ENCODE results near the gene FGD2. TPM values are rescaled to one million over a fixed set of nuclear protein-coding genes. Genes with fewer than 3 reads are reported as not detected.
A peak's percentile ranks its signal among the peaks of the same experiment; 100 is the strongest.

FGD2 gene
- total RNA-seq, 2 experiments from 2014 or later, result 10.1 to 12.1 TPM

DNA sequence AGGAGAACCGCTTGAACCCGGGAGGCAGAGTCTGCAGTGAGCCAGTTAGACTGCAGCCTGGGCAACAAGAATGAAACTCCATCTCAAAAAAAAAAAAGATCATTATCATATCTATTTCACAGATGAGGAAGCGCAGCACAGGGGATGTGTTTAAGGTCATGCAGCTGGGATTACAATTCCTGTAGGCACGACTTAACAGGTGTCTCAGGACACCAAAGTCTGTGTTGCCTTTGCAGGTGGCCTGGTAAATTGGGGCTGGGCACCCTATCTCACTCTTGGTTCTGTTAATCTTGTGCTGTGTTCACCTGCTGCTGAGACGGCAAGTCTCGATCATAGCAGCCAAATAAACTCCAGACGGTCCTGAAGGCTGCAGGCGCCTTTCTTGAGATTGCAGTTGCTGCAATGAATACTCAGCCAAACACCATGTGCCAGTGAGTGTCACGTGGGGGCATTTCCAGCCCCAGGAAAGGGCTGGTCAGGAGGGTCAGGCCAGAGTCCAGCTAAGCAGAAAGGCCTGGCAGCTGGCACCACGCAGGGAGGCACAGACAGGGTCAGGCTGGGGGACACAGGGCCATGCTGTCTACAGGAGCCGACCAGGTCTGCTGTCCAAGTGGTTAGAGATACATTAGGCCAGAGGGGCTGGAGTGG lies 55.8 kb downstream of the FGD2 start:
- Mint-ChIP-seq H3K9me3 (ENCODE audit: insufficient read depth) (no peaks in the 10 kb centered on the region), H3K4me3 (no peak overlapping the region), H3K27ac (no peak overlapping the region), H3K27me3 (ENCODE audit: low read depth) (no peaks in the 10 kb centered on the region), H3K4me1 (ENCODE audit: low read depth) (peaks cover 3% of the 10 kb centered on the region), H3K36me3 (ENCODE audit: low read depth) (no peaks in the 10 kb centered on the region)
- no peak for DNase-seq
- ChIA-PET POLR2A (interaction anchor here (0.5 kb wide), 1 partner anchor 34 kb away, joined by 3 read pairs; no protein-coding TSS in a partner anchor), CTCF (interaction anchor here (18.3 kb wide), 1 partner anchor 35 kb away, joined by 506 read pairs; no protein-coding TSS in a partner anchor)
- no peak for ATAC-seq

DNA sequence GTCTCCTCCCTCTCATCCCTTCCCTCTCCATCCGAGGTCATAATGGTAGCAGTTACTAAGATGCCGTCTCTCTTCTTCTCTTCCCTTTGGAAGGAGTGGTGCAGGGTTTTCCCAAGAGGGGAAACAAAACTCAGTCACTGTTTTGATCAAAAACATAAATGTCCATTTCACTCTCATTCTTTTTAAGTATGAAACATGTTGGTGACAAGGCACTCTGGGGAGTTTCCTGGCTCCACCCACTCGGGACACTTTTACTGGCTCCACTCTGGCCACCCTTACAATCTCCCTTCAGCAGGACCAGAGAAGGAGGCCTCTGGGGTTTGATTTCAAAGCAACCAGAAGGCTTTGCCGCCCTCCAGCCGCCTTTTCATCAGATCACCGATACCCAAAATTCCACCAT lies 57.0 kb downstream of the FGD2 start:
- Mint-ChIP-seq H3K36me3 (ENCODE audit: low read depth) (no peaks in the 10 kb centered on the region), H3K27me3 (ENCODE audit: low read depth) (no peaks in the 10 kb centered on the region), H3K9me3 (ENCODE audit: insufficient read depth) (no peaks in the 10 kb centered on the region), H3K4me1 (ENCODE audit: low read depth) (peaks cover 5% of the 10 kb centered on the region), H3K4me3 (no peak overlapping the region), H3K27ac (no peak overlapping the region)
- DNase-seq (no peak), ATAC-seq (no peak)
- ChIA-PET POLR2A (no interaction called here), CTCF (no interaction called here)

DNA sequence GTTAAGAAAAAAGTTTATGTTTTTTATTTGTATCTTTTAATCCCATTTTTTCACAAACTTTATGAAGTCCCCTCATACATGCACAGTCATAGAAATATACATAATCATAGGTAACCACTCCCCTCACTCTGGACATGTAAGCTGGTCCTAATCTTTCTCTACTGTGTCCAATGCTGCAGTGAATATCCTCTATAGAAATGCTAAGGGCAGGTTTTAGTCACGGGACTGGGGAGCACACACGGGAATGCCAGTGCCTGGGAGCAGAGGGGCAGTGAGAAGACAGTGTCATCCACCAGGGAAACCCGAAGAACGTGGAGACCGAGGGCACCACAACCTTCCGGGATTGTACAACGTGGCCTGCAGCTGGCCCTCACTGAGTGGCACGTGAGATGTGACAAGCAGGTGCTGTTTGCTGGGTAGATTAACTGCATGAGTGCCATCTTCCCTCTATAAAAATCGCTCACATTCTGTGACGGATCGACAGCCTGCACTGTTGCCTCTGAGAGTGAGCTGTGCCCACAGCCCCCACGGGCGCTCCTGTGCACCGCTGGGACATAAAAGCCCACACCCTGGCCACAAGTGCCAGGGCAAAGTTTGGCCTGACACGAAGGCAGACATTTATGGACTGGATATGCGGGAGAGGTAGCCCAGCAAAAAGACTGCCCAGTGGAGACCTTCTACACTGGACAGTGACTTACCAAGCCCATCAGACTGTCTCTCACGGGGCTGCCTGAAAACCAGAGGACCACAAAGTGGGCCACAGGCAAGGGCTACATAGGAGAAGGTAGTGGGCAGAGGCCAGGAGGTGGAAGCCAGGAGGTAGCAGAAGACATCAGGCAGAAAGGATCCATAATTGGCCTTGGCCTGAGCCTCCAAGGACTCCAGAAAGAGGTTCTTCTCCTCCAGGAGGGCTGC lies 63.2 kb downstream of the FGD2 start:
- Mint-ChIP-seq H3K4me1 (ENCODE audit: low read depth) (peaks cover 38% of the 10 kb centered on the region), H3K27ac (peak overlapping the region; percentile 55), H3K4me3 (no peak overlapping the region), H3K36me3 (ENCODE audit: low read depth) (no peaks in the 10 kb centered on the region), H3K9me3 (ENCODE audit: insufficient read depth) (no peaks in the 10 kb centered on the region), H3K27me3 (ENCODE audit: low read depth) (no peaks in the 10 kb centered on the region)
- ATAC-seq (no peak), DNase-seq (no peak)
- CTCF ChIA-PET, result interaction anchor here (0.7 to 1.5 kb wide), 3 partner anchors 17 to 50 kb away, joined by 3 to 8 read pairs (median 4); no protein-coding TSS in a partner anchor
- POLR2A ChIA-PET, result interaction anchor here (0.6 kb wide), 1 partner anchor 425 kb away, joined by 3 read pairs; no protein-coding TSS in a partner anchor

DNA sequence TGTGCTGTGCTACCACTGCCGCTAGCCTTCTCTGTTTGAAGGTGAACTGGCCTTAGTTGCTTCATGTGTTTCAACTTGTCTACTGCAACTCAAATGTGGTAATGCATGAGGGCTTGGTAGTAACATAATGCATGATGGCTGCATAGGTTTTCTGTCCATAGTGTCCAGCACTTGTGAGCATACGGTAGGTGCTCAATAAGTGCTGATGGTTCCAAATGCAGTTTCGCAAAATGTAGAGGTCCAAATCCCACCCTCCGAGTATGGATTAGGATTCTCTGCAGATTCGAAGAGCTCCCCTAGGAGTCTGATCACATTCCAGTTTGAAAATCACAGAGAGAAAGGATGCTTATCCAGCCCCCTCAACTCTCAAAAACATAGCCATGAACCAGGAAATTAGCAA lies 64.2 kb downstream of the FGD2 start:
- Mint-ChIP-seq H3K27ac (no peak overlapping the region), H3K36me3 (ENCODE audit: low read depth) (no peaks in the 10 kb centered on the region), H3K4me3 (no peak overlapping the region), H3K4me1 (ENCODE audit: low read depth) (peaks cover 38% of the 10 kb centered on the region), H3K9me3 (ENCODE audit: insufficient read depth) (no peaks in the 10 kb centered on the region), H3K27me3 (ENCODE audit: low read depth) (no peaks in the 10 kb centered on the region)
- CTCF ChIA-PET, result interaction anchor here (0.8 to 1.3 kb wide), 3 partner anchors 48 to 140 kb away, joined by 3 to 4 read pairs (median 3); no protein-coding TSS in a partner anchor
- DNase-seq (no peak), ATAC-seq (no peak)
- POLR2A ChIA-PET, result no interaction called here

DNA sequence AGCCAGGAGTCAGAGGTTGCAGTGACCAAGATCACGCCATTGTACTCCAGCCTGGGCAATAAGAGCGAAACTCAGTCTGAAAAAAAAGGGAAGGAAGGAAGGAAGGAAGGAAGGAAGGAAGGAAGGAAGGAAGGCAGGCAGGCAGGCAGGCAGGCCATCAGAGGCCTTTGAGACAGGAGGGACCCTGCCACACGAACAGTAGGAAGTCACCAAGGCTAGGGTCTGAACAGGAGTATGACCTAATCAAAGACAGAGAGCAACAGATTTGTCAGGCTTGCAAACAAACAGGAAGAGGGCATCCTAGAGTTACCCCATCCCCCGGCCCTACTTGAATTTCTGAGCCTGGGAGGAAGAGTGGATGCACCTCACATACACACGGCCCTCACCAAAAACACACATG lies 67.1 kb downstream of the FGD2 start:
- ChIA-PET POLR2A (interaction anchor here (0.8 kb wide), 1 partner anchor 96 kb away, joined by 3 read pairs; no protein-coding TSS in a partner anchor), CTCF (interaction anchor here (1.1 to 1.7 kb wide), 3 partner anchors 21 to 43 kb away, joined by 5 to 7 read pairs (median 5); no protein-coding TSS in a partner anchor)
- peak; percentile 59 for ATAC-seq
- peak; percentile 41 for DNase-seq
- peaks cover 4% of the 10 kb centered on the region for H3K27me3 Mint-ChIP-seq (ENCODE audit: low read depth)
- H3K36me3 Mint-ChIP-seq (ENCODE audit: low read depth), result no peaks in the 10 kb centered on the region
- H3K27ac Mint-ChIP-seq, result peak overlapping the region; percentile 78
- peaks cover 37% of the 10 kb centered on the region for H3K4me1 Mint-ChIP-seq (ENCODE audit: low read depth)
- H3K4me3 Mint-ChIP-seq, result no peak overlapping the region
- H3K9me3 Mint-ChIP-seq (ENCODE audit: insufficient read depth), result no peaks in the 10 kb centered on the region

DNA sequence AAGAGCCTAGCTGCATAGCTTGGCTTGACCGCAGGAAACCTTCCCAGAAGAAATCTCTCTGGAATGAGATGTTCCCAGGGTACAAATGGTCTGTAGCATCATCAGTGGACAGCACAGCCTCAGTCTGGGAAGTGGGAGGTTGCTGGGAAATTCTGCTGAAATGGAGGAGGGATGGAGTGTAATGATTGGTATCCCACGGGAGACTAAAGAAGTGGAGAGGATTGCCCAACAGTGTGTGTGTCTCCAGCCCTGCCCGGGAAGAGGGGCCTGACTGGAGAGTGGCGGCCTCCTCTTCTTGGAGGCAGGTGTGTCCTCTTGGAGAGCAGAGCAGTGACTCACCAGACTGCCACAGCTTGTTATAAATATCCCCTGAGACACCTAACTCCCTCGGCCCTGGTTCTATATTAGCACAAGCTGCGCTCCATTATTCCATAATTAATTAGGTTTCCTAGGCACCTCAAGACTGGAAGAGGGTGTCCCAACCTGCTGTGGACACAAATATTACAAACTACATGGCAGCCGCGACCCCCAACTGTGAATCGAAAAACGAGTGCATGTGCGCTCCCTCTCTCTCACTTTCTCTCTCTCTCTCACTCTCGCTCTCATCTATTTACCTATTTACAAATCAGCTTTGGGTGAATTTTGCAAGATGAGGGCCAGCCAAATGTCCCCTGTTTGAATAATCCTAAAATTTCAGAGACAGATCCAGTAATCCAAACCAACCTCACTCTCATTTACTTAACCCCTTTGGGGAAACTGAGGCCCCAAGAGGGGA lies 68.8 kb downstream of the FGD2 start:
- H3K36me3 Mint-ChIP-seq (ENCODE audit: low read depth), result no peaks in the 10 kb centered on the region
- peaks cover 4% of the 10 kb centered on the region for H3K27me3 Mint-ChIP-seq (ENCODE audit: low read depth)
- H3K4me3 Mint-ChIP-seq, result no peak overlapping the region
- DNase-seq (no peak), ATAC-seq (no peak)
- ChIA-PET CTCF (no interaction called here), POLR2A (interaction anchor here (0.9 kb wide), 1 partner anchor 54 kb away, joined by 7 read pairs; no protein-coding TSS in a partner anchor)
- no peak overlapping the region for H3K27ac Mint-ChIP-seq
- peaks cover 25% of the 10 kb centered on the region for H3K4me1 Mint-ChIP-seq (ENCODE audit: low read depth)
- no peaks in the 10 kb centered on the region for H3K9me3 Mint-ChIP-seq (ENCODE audit: insufficient read depth)

DNA sequence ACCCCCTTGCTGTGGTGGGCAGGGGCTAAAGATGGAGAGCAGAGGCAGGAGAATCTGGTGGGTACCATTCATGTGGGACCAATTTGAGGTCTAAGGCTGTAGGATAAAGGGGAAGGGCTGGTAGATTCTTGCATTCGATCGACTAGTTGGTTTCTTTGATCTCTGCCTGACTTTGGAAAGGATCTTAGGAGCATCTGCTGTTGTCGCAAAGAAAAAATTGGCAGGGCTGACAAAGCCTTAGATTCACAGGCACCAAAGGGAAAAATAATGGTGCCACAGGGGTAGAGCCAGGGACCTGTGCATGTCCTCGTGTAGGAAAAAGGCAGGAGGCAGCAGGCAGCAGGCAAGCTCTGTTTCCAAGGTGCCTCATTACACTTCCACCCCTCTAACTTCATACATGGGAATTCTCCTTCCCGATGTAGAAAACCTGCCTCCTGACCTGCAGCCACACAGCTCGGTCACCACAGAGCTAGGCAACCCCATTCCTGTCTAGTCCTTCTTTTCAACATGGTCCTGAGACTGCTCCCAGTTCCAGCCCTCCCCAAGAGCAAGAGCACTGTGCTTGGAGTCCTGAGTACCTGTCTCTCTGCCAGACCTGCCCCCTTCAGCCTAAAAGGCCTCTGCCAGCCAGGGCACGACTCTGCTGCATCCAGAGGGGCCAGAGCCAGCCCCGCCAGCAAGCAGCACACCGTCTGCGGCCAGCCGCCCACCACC lies 71.9 kb downstream of the FGD2 start:
- no peak overlapping the region for H3K4me3 Mint-ChIP-seq
- no peaks in the 10 kb centered on the region for H3K9me3 Mint-ChIP-seq (ENCODE audit: insufficient read depth)
- peaks cover 6% of the 10 kb centered on the region for H3K27me3 Mint-ChIP-seq (ENCODE audit: low read depth)
- no peak for ATAC-seq
- DNase-seq, result no peak
- H3K4me1 Mint-ChIP-seq (ENCODE audit: low read depth), result peaks cover 11% of the 10 kb centered on the region
- CTCF ChIA-PET, result interaction anchor here (1.8 kb wide), 1 partner anchor 57 kb away, joined by 4 read pairs; no protein-coding TSS in a partner anchor
- POLR2A ChIA-PET, result no interaction called here
- H3K27ac Mint-ChIP-seq, result no peak overlapping the region
- H3K36me3 Mint-ChIP-seq (ENCODE audit: low read depth), result no peaks in the 10 kb centered on the region

DNA sequence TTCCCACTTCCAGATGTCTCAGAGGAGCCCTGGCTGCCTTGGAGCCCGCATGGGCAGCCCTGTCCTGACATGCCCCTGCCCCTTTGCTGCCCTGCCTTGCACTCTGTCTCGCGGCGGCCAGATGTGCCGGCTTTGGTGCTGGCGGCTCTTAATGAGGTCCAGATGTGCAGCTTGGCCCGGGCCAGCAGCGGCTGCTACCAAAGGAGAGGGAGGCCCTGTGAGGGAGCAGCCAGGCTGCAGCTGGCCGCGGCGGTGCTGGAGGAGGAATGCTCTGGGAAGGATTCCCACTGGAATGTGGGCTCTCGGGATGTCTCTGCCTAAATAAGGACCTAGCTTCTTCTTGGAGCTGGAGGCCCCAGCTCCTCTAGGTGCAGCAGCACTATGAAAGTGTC lies 72.4 kb downstream of the FGD2 start:
- Mint-ChIP-seq H3K4me3 (no peak overlapping the region), H3K9me3 (ENCODE audit: insufficient read depth) (no peaks in the 10 kb centered on the region), H3K27me3 (ENCODE audit: low read depth) (peaks cover 9% of the 10 kb centered on the region), H3K27ac (no peak overlapping the region), H3K36me3 (ENCODE audit: low read depth) (no peaks in the 10 kb centered on the region), H3K4me1 (ENCODE audit: low read depth) (peaks cover 5% of the 10 kb centered on the region)
- ATAC-seq, result no peak
- POLR2A ChIA-PET, result no interaction called here
- no peak for DNase-seq
- CTCF ChIA-PET, result no interaction called here

Other genes with a start within 250 kb of the FGD2 start
- 1 to 10 TPM; 1.4 to 1.7 TPM for gene CPNE5, start 166.2 kb upstream of the FGD2 start, total RNA-seq
- 10 to 100 TPM; 32.6 to 33.5 TPM for gene PPIL1, start 130.9 kb upstream of the FGD2 start, total RNA-seq
- 10 to 100 TPM; 40.0 to 41.1 TPM for gene C6orf89, start 119.7 kb upstream of the FGD2 start, total RNA-seq
- gene PI16, start 50.9 kb upstream of the FGD2 start, total RNA-seq, result under 1 TPM in 1 of 2 experiments, not detected in 1; 0.63 TPM
- gene MTCH1, start 19.5 kb upstream of the FGD2 start, total RNA-seq, result 100 to 1,000 TPM; 117 to 122 TPM
- 100 to 1,000 TPM; 432 to 449 TPM for gene PIM1, start 164.5 kb downstream of the FGD2 start, total RNA-seq